HepG2 (cell line): ENCODE data around the gene CD151. TPM values are rescaled to one million over a fixed set of nuclear protein-coding genes. Genes with fewer than 3 reads are reported as not detected.

Source experiments
- GTF3A ChIP-seq: sonication (generic); formaldehyde crosslinking; conservative IDR thresholded peaks from 2 replicates; pipeline ENCODE4 v1.4.0; 2020; ENCODE audit warnings: mild to moderate bottlenecking, missing genetic modification reagents
- MED1 ChIP-seq: sonication (generic); formaldehyde crosslinking; IDR thresholded peaks from 2 replicates; pipeline ENCODE4 v1.4.0; 2020; ENCODE audit warnings: missing genetic modification reagents
- PPARG ChIP-seq: conservative IDR thresholded peaks from 2 replicates; pipeline ENCODE4 v1.6.1; 2016; ENCODE audit warnings: missing biosample characterization, missing genetic modification reagents
- RBFOX2 ChIP-seq: fragments of 200-400 bp; formaldehyde crosslinking; IDR thresholded peaks from 2 replicates; pipeline ENCODE4 v1.6.1; 2017; ENCODE audit warnings: low read depth, mild to moderate bottlenecking, low read length
- ZNF160 ChIP-seq: sonication (generic); formaldehyde crosslinking; IDR thresholded peaks from 2 replicates; pipeline ENCODE4 v1.8.0; 2022; ENCODE audit warnings: mild to moderate bottlenecking, inconsistent platforms, missing genetic modification reagents
- ZNF20 ChIP-seq: sonication (generic); formaldehyde crosslinking; IDR thresholded peaks from 2 replicates; pipeline ENCODE4 v1.4.0; 2020; ENCODE audit warnings: mild to moderate bottlenecking, moderate library complexity, missing genetic modification reagents
- ZNF251 ChIP-seq: sonication (generic); formaldehyde crosslinking; IDR thresholded peaks from 2 replicates; pipeline ENCODE4 v1.9.0; 2021; ENCODE audit warnings: mild to moderate bottlenecking, missing genetic modification reagents
- ZNF3 ChIP-seq: IDR thresholded peaks from 2 replicates; pipeline ENCODE4 v1.7.0; 2017; ENCODE audit warnings: inconsistent platforms
- ZNF354B ChIP-seq: sonication (generic); formaldehyde crosslinking; IDR thresholded peaks from 2 replicates; pipeline ENCODE4 v1.8.0; 2022; ENCODE audit warnings: mild to moderate bottlenecking, missing genetic modification reagents
- ZNF557 ChIP-seq: sonication (generic); formaldehyde crosslinking; IDR thresholded peaks from 2 replicates; pipeline ENCODE4 v1.4.0; 2020; ENCODE audit warnings: missing genetic modification reagents
- ZSCAN21 ChIP-seq: sonication (generic); formaldehyde crosslinking; IDR thresholded peaks from 2 replicates; pipeline ENCODE4 v1.8.0; 2022; ENCODE audit warnings: mild to moderate bottlenecking, missing genetic modification reagents, moderate library complexity, borderline replicate concordance
- polyA plus RNA-seq, 8 experiments: library from polyadenylated mRNA; depleted of rRNA in 3 of 8; stranded (reverse) in 7 of 8; unstranded in 1 of 8; fragments of >200 nt; fragmentation: Illumina TruSeq in 4 of 8; extraction: Trizol in 4 of 8; gene quantifications; 2 replicates each; pipeline versions ENCODE4 v1.2.1 to v1.2.3, GENCODE V29; 2011 to 2016; ENCODE audit warnings: low read depth in 4 of 8, missing spikeins in 1 of 8, mixed read lengths in 1 of 8; ENCODE audit not compliant: insufficient read depth in 1 of 8
- total RNA-seq, 5 experiments: library from RNA; depleted of rRNA; stranded (reverse); fragments of >200 nt; fragmentation: Illumina TruSeq; extraction: Trizol; gene quantifications; 2 replicates each; pipeline ENCODE4 v1.2.3, GENCODE V29; 2016; ENCODE audit warnings: low read depth in 1 of 5
- TF ChIP-seq, protein P1 (sequence below): sonication (generic); formaldehyde crosslinking; conservative IDR thresholded peaks from 2 replicates; pipeline ENCODE4 v1.4.0; 2020; ENCODE audit warnings: mild to moderate bottlenecking, missing genetic modification reagents, moderate library complexity
- TF ChIP-seq, protein P2 (sequence below): sonication (generic); formaldehyde crosslinking; IDR thresholded peaks from 2 replicates; pipeline ENCODE4 v1.8.0; 2023; ENCODE audit warnings: mild to moderate bottlenecking, missing genetic modification reagents
- TF ChIP-seq, protein P3 (sequence below): IDR thresholded peaks from 2 replicates; pipeline ENCODE4 v1.6.1; 2016; ENCODE audit warnings: low read depth, control low read depth
- TF ChIP-seq, protein P4 (sequence below): sonication (generic); formaldehyde crosslinking; IDR thresholded peaks from 2 replicates; pipeline ENCODE4 v1.9.0; 2021; ENCODE audit warnings: missing genetic modification reagents, borderline replicate concordance
- TF ChIP-seq, protein P5 (sequence below): sonication (generic); formaldehyde crosslinking; IDR thresholded peaks from 2 replicates; pipeline ENCODE4 v1.5.0; 2020; ENCODE audit warnings: mild to moderate bottlenecking, missing genetic modification reagents, moderate library complexity
- TF ChIP-seq, protein P6 (sequence below): sonication (generic); formaldehyde crosslinking; IDR thresholded peaks from 2 replicates; pipeline ENCODE4 v1.4.0; 2020; ENCODE audit warnings: missing genetic modification reagents

CD151 gene
- total and polyA plus RNA-seq, 2 of the 13 experiments (the other 11 are each of a cell fraction or from before 2014, with no cell fraction given) = 125 to 197 TPM

DNA sequence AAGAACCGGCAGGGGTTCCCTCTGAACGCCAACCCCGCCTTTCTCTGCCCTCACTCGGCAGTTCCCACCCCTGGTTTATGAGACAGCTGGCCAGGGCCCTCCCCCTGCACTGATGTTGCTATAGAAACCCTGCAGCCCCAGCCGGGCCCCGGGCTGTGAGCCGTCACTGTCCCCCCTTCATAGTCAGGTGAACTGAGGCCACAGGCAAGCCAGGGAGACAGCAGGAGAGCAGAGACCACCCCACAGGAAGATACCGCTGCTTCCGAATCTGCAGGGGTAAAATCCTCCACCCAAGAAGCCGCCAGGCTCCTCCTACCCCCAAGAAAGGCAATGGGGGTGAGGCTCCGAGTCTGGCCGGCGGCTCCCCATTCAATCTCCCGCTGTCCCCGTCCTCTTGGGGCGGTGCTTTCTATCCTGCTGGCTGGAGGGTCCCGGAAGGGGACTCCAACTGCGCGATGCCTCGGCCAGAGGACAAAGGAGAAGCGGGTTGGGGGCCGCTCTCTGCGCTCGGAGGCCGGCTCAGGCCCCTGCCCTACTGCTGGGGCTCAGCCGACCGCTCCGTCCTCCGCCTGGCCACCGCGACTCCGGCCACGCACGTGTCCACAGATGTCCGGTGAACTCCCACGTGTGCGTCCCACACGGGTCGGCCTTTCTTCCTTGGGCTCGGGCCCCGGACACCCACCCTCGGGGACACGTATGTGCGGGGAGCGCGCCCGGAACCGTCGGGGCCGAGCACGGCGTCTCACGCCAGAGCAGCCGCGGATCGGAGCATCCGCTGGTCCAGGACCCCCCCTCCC is 35.3 kb upstream of the CD151 start (continued):
- TF ChIP-seq, protein P1, sequence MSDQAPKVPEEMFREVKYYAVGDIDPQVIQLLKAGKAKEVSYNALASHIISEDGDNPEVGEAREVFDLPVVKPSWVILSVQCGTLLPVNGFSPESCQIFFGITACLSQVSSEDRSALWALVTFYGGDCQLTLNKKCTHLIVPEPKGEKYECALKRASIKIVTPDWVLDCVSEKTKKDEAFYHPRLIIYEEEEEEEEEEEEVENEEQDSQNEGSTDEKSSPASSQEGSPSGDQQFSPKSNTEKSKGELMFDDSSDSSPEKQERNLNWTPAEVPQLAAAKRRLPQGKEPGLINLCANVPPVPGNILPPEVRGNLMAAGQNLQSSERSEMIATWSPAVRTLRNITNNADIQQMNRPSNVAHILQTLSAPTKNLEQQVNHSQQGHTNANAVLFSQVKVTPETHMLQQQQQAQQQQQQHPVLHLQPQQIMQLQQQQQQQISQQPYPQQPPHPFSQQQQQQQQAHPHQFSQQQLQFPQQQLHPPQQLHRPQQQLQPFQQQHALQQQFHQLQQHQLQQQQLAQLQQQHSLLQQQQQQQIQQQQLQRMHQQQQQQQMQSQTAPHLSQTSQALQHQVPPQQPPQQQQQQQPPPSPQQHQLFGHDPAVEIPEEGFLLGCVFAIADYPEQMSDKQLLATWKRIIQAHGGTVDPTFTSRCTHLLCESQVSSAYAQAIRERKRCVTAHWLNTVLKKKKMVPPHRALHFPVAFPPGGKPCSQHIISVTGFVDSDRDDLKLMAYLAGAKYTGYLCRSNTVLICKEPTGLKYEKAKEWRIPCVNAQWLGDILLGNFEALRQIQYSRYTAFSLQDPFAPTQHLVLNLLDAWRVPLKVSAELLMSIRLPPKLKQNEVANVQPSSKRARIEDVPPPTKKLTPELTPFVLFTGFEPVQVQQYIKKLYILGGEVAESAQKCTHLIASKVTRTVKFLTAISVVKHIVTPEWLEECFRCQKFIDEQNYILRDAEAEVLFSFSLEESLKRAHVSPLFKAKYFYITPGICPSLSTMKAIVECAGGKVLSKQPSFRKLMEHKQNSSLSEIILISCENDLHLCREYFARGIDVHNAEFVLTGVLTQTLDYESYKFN (CRISPR knock-in tag) = peak; percentile 13; the same call in 1 of the 2 replicates
- TF ChIP-seq ZNF354B (CRISPR knock-in tag) (no peak), RBFOX2 (peak; percentile 69), ZNF557 (CRISPR knock-in tag) (no peak), ZNF3 (no peak), ZNF251 (CRISPR knock-in tag) (no peak), ZNF20 (CRISPR knock-in tag) (no peak), PPARG (CRISPR knock-in tag) (no peak; the same call in 1 of the 2 replicates), ZNF160 (no peak), GTF3A (CRISPR knock-in tag) (no peak), ZSCAN21 (CRISPR knock-in tag) (no peak), MED1 (CRISPR knock-in tag) (no peak)
- TF ChIP-seq, protein P2, sequence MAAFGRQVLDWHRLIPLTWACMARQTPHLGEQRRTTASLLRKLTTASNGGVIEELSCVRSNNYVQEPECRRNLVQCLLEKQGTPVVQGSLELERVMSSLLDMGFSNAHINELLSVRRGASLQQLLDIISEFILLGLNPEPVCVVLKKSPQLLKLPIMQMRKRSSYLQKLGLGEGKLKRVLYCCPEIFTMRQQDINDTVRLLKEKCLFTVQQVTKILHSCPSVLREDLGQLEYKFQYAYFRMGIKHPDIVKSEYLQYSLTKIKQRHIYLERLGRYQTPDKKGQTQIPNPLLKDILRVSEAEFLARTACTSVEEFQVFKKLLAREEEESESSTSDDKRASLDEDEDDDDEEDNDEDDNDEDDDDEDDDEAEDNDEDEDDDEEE (CRISPR knock-in tag) = no peak
- TF ChIP-seq, protein P3, sequence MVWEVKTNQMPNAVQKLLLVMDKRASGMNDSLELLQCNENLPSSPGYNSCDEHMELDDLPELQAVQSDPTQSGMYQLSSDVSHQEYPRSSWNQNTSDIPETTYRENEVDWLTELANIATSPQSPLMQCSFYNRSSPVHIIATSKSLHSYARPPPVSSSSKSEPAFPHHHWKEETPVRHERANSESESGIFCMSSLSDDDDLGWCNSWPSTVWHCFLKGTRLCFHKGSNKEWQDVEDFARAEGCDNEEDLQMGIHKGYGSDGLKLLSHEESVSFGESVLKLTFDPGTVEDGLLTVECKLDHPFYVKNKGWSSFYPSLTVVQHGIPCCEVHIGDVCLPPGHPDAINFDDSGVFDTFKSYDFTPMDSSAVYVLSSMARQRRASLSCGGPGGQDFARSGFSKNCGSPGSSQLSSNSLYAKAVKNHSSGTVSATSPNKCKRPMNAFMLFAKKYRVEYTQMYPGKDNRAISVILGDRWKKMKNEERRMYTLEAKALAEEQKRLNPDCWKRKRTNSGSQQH (CRISPR knock-in tag) = no peak
- TF ChIP-seq, protein P4, sequence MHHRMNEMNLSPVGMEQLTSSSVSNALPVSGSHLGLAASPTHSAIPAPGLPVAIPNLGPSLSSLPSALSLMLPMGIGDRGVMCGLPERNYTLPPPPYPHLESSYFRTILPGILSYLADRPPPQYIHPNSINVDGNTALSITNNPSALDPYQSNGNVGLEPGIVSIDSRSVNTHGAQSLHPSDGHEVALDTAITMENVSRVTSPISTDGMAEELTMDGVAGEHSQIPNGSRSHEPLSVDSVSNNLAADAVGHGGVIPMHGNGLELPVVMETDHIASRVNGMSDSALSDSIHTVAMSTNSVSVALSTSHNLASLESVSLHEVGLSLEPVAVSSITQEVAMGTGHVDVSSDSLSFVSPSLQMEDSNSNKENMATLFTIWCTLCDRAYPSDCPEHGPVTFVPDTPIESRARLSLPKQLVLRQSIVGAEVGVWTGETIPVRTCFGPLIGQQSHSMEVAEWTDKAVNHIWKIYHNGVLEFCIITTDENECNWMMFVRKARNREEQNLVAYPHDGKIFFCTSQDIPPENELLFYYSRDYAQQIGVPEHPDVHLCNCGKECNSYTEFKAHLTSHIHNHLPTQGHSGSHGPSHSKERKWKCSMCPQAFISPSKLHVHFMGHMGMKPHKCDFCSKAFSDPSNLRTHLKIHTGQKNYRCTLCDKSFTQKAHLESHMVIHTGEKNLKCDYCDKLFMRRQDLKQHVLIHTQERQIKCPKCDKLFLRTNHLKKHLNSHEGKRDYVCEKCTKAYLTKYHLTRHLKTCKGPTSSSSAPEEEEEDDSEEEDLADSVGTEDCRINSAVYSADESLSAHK (CRISPR knock-in tag) = no peak
- TF ChIP-seq, protein P5, sequence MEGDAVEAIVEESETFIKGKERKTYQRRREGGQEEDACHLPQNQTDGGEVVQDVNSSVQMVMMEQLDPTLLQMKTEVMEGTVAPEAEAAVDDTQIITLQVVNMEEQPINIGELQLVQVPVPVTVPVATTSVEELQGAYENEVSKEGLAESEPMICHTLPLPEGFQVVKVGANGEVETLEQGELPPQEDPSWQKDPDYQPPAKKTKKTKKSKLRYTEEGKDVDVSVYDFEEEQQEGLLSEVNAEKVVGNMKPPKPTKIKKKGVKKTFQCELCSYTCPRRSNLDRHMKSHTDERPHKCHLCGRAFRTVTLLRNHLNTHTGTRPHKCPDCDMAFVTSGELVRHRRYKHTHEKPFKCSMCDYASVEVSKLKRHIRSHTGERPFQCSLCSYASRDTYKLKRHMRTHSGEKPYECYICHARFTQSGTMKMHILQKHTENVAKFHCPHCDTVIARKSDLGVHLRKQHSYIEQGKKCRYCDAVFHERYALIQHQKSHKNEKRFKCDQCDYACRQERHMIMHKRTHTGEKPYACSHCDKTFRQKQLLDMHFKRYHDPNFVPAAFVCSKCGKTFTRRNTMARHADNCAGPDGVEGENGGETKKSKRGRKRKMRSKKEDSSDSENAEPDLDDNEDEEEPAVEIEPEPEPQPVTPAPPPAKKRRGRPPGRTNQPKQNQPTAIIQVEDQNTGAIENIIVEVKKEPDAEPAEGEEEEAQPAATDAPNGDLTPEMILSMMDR (CRISPR knock-in tag) = no peak
- TF ChIP-seq, protein P6, sequence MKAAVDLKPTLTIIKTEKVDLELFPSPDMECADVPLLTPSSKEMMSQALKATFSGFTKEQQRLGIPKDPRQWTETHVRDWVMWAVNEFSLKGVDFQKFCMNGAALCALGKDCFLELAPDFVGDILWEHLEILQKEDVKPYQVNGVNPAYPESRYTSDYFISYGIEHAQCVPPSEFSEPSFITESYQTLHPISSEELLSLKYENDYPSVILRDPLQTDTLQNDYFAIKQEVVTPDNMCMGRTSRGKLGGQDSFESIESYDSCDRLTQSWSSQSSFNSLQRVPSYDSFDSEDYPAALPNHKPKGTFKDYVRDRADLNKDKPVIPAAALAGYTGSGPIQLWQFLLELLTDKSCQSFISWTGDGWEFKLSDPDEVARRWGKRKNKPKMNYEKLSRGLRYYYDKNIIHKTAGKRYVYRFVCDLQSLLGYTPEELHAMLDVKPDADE (CRISPR knock-in tag) = no peak
